Mucosa of stomach (tissue), 1 donor: Measurements from ENCODE around the gene DENND4C.

Experiments used
- H3K27me3 ChIP-seq: one replicate; pipeline ENCODE4 v1.7.0; 2013; ENCODE audit warnings: mild to moderate bottlenecking, low read length; ENCODE audit not compliant: control insufficient read depth, insufficient read depth
- H3K36me3 ChIP-seq: one replicate; pipeline ENCODE4 v1.7.0; 2013; ENCODE audit warnings: low read length; ENCODE audit not compliant: control insufficient read depth, insufficient read depth
- H3K4me1 ChIP-seq: one replicate; pipeline ENCODE4 v1.7.0; 2013; ENCODE audit warnings: mild to moderate bottlenecking, low read length; ENCODE audit not compliant: control insufficient read depth, insufficient read depth
- H3K4me3 ChIP-seq: one replicate; pipeline ENCODE4 v1.7.0; 2013; ENCODE audit warnings: low read length
- H3K9ac ChIP-seq: one replicate; pipeline ENCODE4 v1.7.0; 2013; ENCODE audit warnings: mild to moderate bottlenecking, low read length, moderate library complexity
- H3K9me3 ChIP-seq: one replicate; pipeline ENCODE4 v1.7.0; 2013; ENCODE audit warnings: mild to moderate bottlenecking, low read length, moderate library complexity; ENCODE audit not compliant: control insufficient read depth
- donor health status: Pancreatic carcinoma.

DENND4C gene

GRCh38 chr9:19284729-19285128 lies 54.2 kb downstream of the DENND4C start:
- Histone ChIP-seq H3K4me1 (peaks cover 45% of the 10 kb centered on the region), H3K9ac (no peak overlapping the region), H3K27me3 (no peaks in the 10 kb centered on the region), H3K4me3 (no peak overlapping the region), H3K36me3 (no peaks in the 10 kb centered on the region), H3K9me3 (no peaks in the 10 kb centered on the region)

- H3K27me3 ChIP-seq: no peaks in the 10 kb centered on the region
- H3K4me3 ChIP-seq: no peak overlapping the region
- peaks cover 45% of the 10 kb centered on the region for H3K4me1 ChIP-seq
- no peak overlapping the region for H3K9ac ChIP-seq
- H3K9me3 ChIP-seq: no peaks in the 10 kb centered on the region
- no peaks in the 10 kb centered on the region for H3K36me3 ChIP-seq
These were observed 56.2 kb downstream of the DENND4C start for GRCh38 chr9:19286634-19287188.

GRCh38 chr9:19288081-19288480 lies 57.6 kb downstream of the DENND4C start:
- Histone ChIP-seq H3K9me3 (no peaks in the 10 kb centered on the region), H3K9ac (no peak overlapping the region), H3K27me3 (no peaks in the 10 kb centered on the region), H3K36me3 (no peaks in the 10 kb centered on the region), H3K4me1 (peaks cover 41% of the 10 kb centered on the region), H3K4me3 (no peak overlapping the region)

GRCh38 chr9:19290103-19290502 lies 59.6 kb downstream of the DENND4C start:
- Histone ChIP-seq H3K4me3 (no peak overlapping the region), H3K4me1 (peaks cover 32% of the 10 kb centered on the region), H3K27me3 (no peaks in the 10 kb centered on the region), H3K9me3 (no peaks in the 10 kb centered on the region), H3K9ac (no peak overlapping the region), H3K36me3 (no peaks in the 10 kb centered on the region)

- Histone ChIP-seq H3K4me1 (peaks cover 3% of the 10 kb centered on the region), H3K36me3 (no peaks in the 10 kb centered on the region), H3K4me3 (no peak overlapping the region), H3K9ac (no peak overlapping the region), H3K9me3 (no peaks in the 10 kb centered on the region), H3K27me3 (no peaks in the 10 kb centered on the region)
These were observed 63.7 kb downstream of the DENND4C start for GRCh38 chr9:19294219-19294618.

GRCh38 chr9:19298436-19299000 lies 68.0 kb downstream of the DENND4C start:
- Histone ChIP-seq H3K27me3 (no peaks in the 10 kb centered on the region), H3K4me3 (no peak overlapping the region), H3K4me1 (peaks cover 2% of the 10 kb centered on the region), H3K9me3 (no peaks in the 10 kb centered on the region), H3K36me3 (peaks cover 10% of the 10 kb centered on the region), H3K9ac (no peak overlapping the region)

GRCh38 chr9:19303216-19303615 lies 72.7 kb downstream of the DENND4C start:
- Histone ChIP-seq H3K36me3 (peaks cover 10% of the 10 kb centered on the region), H3K9ac (no peak overlapping the region), H3K9me3 (no peaks in the 10 kb centered on the region), H3K27me3 (no peaks in the 10 kb centered on the region), H3K4me3 (no peak overlapping the region), H3K4me1 (no peaks in the 10 kb centered on the region)

GRCh38 chr9:19306568-19306967 lies 76.1 kb downstream of the DENND4C start:
- Histone ChIP-seq H3K9me3 (no peaks in the 10 kb centered on the region), H3K36me3 (no peaks in the 10 kb centered on the region), H3K27me3 (no peaks in the 10 kb centered on the region), H3K9ac (no peak overlapping the region), H3K4me3 (no peak overlapping the region), H3K4me1 (no peaks in the 10 kb centered on the region)

- Histone ChIP-seq H3K4me1 (no peaks in the 10 kb centered on the region), H3K9me3 (no peaks in the 10 kb centered on the region), H3K36me3 (no peaks in the 10 kb centered on the region), H3K27me3 (no peaks in the 10 kb centered on the region), H3K9ac (no peak overlapping the region), H3K4me3 (no peak overlapping the region)
These were observed 79.8 kb downstream of the DENND4C start for GRCh38 chr9:19310246-19310645.

- no peak overlapping the region for H3K4me3 ChIP-seq
- H3K9me3 ChIP-seq: no peaks in the 10 kb centered on the region
- no peaks in the 10 kb centered on the region for H3K36me3 ChIP-seq
- H3K9ac ChIP-seq: no peak overlapping the region
- no peaks in the 10 kb centered on the region for H3K4me1 ChIP-seq
- no peaks in the 10 kb centered on the region for H3K27me3 ChIP-seq
These were observed 83.1 kb downstream of the DENND4C start for GRCh38 chr9:19313573-19313972.

- H3K9me3 ChIP-seq: no peaks in the 10 kb centered on the region
- H3K4me1 ChIP-seq: no peaks in the 10 kb centered on the region
- no peaks in the 10 kb centered on the region for H3K36me3 ChIP-seq
- no peaks in the 10 kb centered on the region for H3K27me3 ChIP-seq
- H3K9ac ChIP-seq: no peak overlapping the region
- no peak overlapping the region for H3K4me3 ChIP-seq
These were observed 90.0 kb downstream of the DENND4C start for GRCh38 chr9:19320495-19320894.

- no peak overlapping the region for H3K9ac ChIP-seq
- H3K9me3 ChIP-seq: no peaks in the 10 kb centered on the region
- H3K4me1 ChIP-seq: no peaks in the 10 kb centered on the region
- no peaks in the 10 kb centered on the region for H3K27me3 ChIP-seq
- no peak overlapping the region for H3K4me3 ChIP-seq
- no peaks in the 10 kb centered on the region for H3K36me3 ChIP-seq
These were observed 101.4 kb downstream of the DENND4C start for GRCh38 chr9:19331877-19332276.

- Histone ChIP-seq H3K36me3 (no peaks in the 10 kb centered on the region), H3K9me3 (no peaks in the 10 kb centered on the region), H3K27me3 (no peaks in the 10 kb centered on the region), H3K4me3 (no peak overlapping the region), H3K4me1 (no peaks in the 10 kb centered on the region), H3K9ac (no peak overlapping the region)
These were observed 105.7 kb downstream of the DENND4C start for GRCh38 chr9:19336166-19336565.
